GM21619 (cell line): ENCODE measurements around the gene ANO6.

Experiments
- ATAC-seq: cut with Tn5 transposase; IDR thresholded peaks from one replicate; pipeline ENCODE4 v1.9.1; 2021; ENCODE audit not compliant: unreplicated experiment

The ANO6 gene

GRCh38 chr12:45212064-45212463 lies 3.8 kb upstream of the ANO6 start:
- no peak for ATAC-seq

GRCh38 chr12:45213107-45213506 lies 2.8 kb upstream of the ANO6 start:
- no peak for ATAC-seq

- no peak for ATAC-seq
These were observed 1.8 kb upstream of the ANO6 start for GRCh38 chr12:45214071-45214470.

GRCh38 chr12:45214749-45215418 lies 1.0 kb upstream of the ANO6 start:
- ATAC-seq = no peak

GRCh38 chr12:45216230-45216982 lies 511 bp downstream of the ANO6 start:
- peak; percentile 43 for ATAC-seq

GRCh38 chr12:45216983-45217485 lies 1.1 kb downstream of the ANO6 start:
- no peak for ATAC-seq

GRCh38 chr12:45217846-45218245 lies 2.0 kb downstream of the ANO6 start:
- ATAC-seq = no peak

GRCh38 chr12:45219621-45220020 lies 3.7 kb downstream of the ANO6 start:
- ATAC-seq = no peak

- ATAC-seq = no peak
These were observed 4.6 kb downstream of the ANO6 start for GRCh38 chr12:45220363-45220931.

- no peak for ATAC-seq
These were observed 5.1 kb downstream of the ANO6 start for GRCh38 chr12:45220969-45221368.

GRCh38 chr12:45223868-45224267 lies 8.0 kb downstream of the ANO6 start:
- no peak for ATAC-seq

- ATAC-seq = no peak
These were observed 8.4 kb downstream of the ANO6 start for GRCh38 chr12:45224311-45224710.

- ATAC-seq = no peak
These were observed 10.1 kb downstream of the ANO6 start for GRCh38 chr12:45226021-45226420.

GRCh38 chr12:45227316-45228067 lies 11.6 kb downstream of the ANO6 start:
- ATAC-seq = no peak

GRCh38 chr12:45231515-45232145 lies 15.7 kb downstream of the ANO6 start:
- ATAC-seq = no peak

GRCh38 chr12:45232146-45232755 lies 16.4 kb downstream of the ANO6 start:
- ATAC-seq = no peak

GRCh38 chr12:45232756-45233372 lies 17.0 kb downstream of the ANO6 start:
- ATAC-seq = peak; percentile 49

GRCh38 chr12:45234139-45234865 lies 18.4 kb downstream of the ANO6 start:
- ATAC-seq = no peak
